HCEC 1CT (cell line): ENCODE results near the gene ALDH1L2.
"Not testable (repeated sequence)": the region's sequence is repeated elsewhere in the genome, so short reads cannot be mapped to it uniquely, and the experiment has no call there.

Experiments used
- DNase-seq: peaks from one replicate; pipeline ENCODE4 v3.0.0-alpha.2; 2017

The ALDH1L2 gene

DNA sequence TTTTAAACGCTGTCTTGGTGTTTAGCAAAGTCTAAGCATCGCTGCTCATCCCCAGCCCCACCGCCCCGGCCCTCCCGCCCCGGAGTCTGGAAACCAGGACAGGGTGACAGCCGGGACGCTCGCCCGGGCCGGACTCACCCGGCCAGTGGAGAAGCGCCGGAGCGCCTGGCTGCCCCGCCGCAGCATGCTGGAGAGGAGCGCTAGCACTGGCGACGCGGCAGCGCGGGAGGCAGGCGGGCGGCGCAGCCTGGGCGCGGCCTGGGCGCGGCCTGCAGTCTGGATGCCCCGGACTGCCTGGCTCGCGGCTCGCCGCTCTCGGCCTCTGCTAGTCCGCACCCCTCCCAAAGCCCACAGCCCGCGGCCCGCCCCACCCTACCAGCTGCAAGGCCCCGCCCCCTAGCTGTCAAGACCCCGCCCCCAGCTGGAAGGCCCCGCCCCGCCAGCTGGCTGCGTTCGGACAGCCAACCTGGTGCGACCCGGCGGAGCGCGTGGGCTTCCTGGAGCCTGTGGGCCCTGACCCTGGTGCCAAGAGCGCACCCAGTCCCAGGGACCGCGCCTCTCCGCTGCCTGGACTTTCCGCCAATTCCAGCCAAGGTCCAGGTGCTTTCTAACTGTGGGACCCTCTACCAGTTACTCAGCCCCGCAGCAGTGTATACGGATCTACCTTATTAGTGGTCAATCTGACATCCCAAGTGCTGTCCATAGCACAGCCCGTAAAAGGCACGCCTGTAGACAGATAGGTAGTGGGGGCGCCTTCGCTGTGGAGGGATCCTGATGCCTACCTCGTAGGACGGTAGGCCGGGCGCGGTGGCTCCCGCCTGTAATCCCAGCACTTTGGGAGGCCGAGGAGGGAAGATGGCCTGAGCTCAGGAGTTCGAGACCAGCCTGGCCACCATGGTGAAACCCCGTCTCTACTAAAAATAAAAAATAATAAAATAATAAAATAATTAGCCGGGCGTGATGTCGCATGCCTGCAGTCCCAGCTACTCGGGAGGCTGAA, at the start of gene ALDH1L2:
TSS of gene ALDH1L2 (minus strand) at position 208 of the 1,000 bp plus-strand sequence. CDS start at position 186, 22 bp downstream.
- peak; percentile 90 for DNase-seq

- no peak for DNase-seq
These were observed 36.3 kb upstream of the ALDH1L2 start for GRCh38 chr12:105120551-105120950.

GRCh38 chr12:105116969-105117368, 32.7 kb upstream of the ALDH1L2 start:
- DNase-seq = no peak

DNA sequence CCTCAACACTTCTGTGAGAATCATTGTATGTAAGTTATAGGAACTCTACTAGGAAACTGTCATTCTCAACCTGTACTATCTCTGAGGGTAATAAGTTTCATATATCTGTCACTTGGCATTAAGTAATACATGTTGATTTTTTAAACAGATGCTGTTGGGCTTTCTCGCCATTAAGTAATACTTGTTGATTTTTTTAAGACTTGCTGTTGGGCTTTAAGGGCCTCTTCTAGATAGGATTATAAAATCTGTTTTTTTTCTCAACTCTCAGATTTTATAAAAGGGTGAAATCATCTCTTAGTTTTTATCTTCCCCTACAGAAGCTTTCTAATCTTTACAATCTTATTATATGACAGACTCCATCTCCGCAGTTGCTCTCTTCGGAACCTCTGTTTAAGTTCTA, 28.8 kb upstream of the ALDH1L2 start:
- no peak for DNase-seq

DNA sequence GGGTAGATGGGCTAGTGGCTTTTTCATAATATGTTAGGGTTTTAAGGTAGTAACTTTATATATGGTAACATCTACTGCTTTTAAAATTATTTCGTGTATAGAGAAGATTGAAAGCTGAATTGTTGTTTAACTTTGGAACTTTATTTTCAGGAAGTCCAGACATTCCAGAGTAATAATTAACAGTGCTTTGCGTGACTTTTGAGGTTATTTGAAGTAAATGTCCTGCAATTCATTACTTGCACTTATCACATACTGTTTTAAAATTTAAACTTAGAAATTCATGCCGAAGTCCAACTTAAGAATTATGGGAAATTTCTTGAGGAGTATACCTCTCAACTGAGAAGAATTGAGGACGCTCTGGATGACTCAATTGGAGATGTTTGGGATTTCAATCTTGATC, 26.6 kb upstream of the ALDH1L2 start:
- no peak for DNase-seq

DNA sequence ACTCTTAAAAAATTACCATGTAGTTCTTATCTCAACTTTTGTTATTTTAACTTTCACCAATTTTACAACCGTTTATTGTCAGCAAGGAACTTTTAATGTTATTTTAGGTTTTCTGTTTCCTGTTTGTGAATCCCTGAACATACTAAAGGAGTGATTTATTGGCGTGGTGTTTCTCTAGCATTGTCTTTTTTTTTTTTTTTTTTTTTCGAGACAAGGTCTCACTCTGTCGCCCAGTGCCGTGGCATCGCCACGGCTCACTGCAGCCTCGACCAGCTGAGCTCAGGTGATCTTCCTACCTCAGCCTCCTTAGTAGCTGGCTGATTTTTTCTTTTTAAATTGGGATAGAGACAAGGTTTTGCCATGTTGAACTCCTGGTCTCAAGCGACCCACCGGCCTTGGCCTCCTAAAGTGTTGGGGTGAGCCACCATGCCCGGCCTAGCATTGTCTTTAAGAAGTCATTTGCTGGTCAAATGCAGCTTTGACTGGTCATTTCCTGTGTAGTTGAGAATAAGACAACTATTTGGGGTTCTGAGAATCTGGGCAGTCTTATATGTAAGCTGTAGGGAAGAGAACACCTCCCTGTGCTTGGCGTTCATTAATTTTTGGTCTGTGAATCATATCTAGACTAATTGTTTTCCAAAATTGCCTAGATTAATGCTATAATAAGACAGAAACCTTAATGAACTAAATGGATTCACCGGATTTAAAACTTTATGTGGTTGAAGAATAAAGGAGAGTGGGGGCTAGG, 25.4 kb upstream of the ALDH1L2 start:
- peak; percentile 54 for DNase-seq

DNA sequence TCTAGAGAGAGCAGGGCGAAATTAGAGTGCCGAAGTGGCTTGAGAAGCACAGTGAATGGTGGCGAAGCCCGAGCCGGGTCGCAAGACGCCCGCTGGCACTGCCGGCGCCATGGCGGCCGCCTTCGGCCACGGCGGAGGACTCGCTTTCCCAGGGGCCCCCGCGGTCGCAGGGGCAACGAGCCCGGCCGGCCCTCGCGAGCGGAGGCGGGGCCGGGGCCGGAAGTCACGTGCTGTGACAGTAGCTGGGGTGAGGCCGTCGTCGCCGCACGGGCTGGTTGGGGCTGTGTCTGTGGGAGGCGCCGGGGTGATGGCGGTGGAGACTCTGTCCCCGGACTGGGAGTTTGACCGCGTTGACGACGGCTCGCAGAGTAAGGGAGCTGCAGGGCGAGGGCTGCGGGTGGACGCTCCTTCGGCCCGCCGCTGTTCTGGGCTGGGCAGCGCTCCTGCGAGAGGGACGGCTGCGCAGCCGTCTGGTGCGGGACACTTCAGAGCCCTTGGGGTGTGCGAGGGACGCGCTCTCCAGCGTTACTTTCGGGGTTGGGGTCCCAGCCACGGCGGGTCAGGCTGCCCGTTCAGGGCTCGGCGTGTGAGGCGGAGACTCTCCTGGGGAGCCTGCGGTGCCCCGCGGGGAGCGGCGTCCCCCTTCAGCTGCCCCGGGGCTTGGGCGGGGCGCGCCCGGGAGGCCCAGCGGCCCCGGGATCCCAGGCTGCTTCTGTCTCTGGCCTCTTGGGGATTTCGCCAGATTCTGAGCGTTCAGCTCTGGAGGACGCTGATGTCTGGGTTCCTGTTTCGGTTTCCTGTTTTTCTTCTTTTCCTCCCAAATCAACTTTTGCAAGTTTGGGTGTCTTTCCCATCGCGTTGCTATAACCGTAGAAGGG, 23.5 kb upstream of the ALDH1L2 start, which contains the start of gene WASHC4:
TSS of gene WASHC4 (plus strand) at position 238 of the 878 bp plus-strand sequence. CDS start at position 308, 70 bp downstream.
- DNase-seq = peak; percentile 92

DNA sequence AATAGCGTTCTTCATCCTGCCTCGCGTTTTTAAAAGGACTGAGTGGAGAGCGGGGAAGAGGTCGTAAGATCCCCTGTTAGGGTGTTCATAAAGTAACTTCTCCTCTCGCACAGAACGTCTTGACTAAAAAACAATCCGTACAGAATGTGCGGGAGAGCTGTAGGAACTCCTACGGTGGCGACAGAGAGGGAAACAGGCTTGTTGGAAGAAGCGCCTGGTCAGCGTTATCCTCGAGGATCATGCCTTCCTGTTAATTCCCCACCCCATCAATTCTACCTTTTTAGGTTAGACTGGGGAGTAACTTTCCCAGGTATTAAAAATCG, 22.9 kb upstream of the ALDH1L2 start:
- DNase-seq = no peak

GRCh38 chr12:105106621-105107020, 22.4 kb upstream of the ALDH1L2 start:
- no peak for DNase-seq

- DNase-seq = no peak
These were observed 20.5 kb upstream of the ALDH1L2 start for GRCh38 chr12:105104762-105105161.

DNA sequence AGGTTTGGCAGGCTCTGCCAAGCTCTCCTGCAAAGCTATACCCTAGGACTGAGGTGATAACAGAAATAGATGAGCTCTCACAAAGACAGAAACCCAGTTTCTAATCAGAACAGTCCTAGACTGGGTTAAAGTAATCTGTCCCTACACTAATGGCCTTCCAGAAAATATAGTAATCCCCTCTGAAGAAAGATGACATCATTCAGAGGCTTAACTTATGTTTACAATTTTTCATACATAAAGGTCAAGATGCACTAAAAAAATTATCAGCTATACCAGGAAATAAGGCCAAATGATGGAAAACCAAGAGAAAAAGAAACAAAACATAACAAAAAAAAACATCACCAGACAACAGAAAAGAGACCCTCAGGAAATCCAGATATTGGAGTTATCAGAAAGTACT, 18.4 kb upstream of the ALDH1L2 start:
- no peak for DNase-seq

GRCh38 chr12:105100998-105101397, 16.7 kb upstream of the ALDH1L2 start:
- DNase-seq = peak; percentile 42

GRCh38 chr12:105100207-105100985, 16.1 kb upstream of the ALDH1L2 start:
- DNase-seq = peak; percentile 78

- no peak for DNase-seq
These were observed 15.1 kb upstream of the ALDH1L2 start for GRCh38 chr12:105099356-105099755.

- not testable (repeated sequence) for DNase-seq
These were observed 11.1 kb upstream of the ALDH1L2 start for GRCh38 chr12:105095338-105095737.

DNA sequence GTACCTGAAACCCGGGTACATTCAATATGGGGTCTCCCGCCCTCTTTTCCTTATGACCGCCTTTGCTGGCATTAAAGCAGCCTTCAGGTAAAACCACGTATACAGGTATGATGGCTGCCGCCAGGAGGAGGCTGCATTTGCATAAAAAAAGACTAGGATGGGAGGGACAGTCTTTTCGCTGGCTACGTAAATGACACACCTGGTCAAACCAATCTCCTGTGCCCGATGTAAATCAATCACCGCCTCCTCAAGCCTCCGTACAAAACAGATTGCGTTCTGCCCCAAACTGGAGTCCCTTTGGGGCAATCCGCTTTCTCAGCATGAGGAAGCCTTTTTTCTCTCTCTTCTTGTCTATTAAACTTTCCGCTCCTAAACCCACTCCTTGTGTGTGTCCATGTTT, 8.1 kb upstream of the ALDH1L2 start:
- DNase-seq = no peak

GRCh38 chr12:105091476-105092206, 7.4 kb upstream of the ALDH1L2 start:
- DNase-seq = no peak

- no peak for DNase-seq
These were observed 6.1 kb upstream of the ALDH1L2 start for GRCh38 chr12:105090361-105090760.

- no peak for DNase-seq
These were observed 5.6 kb upstream of the ALDH1L2 start for GRCh38 chr12:105089817-105090216.

GRCh38 chr12:105085501-105085900, 1.2 kb upstream of the ALDH1L2 start:
- DNase-seq = no peak

DNA sequence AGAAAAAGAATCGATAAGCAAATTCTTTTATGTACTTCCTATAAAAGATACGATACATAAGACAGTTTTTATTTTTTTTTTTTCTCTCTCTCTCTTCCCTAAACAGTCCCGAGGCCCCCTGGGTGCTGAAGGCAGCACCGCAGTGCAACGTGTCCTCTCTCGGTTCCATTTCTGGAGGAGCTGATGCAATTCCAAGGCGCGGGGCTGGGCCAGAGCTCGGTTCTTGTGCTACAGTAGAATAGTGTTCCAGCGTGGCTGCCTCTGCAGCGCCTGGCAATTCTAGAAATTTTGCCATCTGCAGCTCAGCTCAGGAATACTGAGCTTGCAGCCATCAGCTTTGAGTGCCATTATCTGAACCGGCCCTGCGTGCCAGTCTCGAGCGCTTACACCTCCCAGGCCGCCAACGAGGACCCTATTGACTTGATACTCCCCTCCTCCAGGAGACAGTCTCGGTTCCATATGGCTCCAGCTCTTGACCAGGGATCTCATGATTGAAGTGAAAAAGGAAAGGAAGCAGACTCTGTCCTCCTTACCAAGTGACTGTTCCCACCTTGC, 630 bp downstream of the ALDH1L2 start:
- peak; percentile 75 for DNase-seq
